ENCODE measurements around the gene RAB35.

- TF ChIP-seq CTCF (IDR thresholded peaks at IDR 0.05) = no peak
- TF ChIP-seq EZH2 (IDR thresholded peaks at IDR 0.05; ENCODE audit: borderline replicate concordance, insufficient read depth, low read depth, low read length, poor library complexity, severe bottlenecking) = no peak
These were observed 8.5 kb upstream of the RAB35 start for GRCh38 chr12:120125029-120125428.
